IPS-18c (cell line): ENCODE measurements around the gene IGSF21.

Source experiments
- H3K4me3 ChIP-seq: 2 replicates; pipeline ENCODE4 v1.7.0; 2013; ENCODE audit warnings: low read depth, mild to moderate bottlenecking, low read length, moderate library complexity; ENCODE audit not compliant: insufficient read depth
- H3K9me3 ChIP-seq: one replicate; pipeline ENCODE4 v1.6.1; 2013; ENCODE audit warnings: mild to moderate bottlenecking, low read length, moderate library complexity; ENCODE audit not compliant: control insufficient read depth, insufficient read depth

The IGSF21 gene

GRCh38 chr1:18179009-18179408, 71.4 kb downstream of the IGSF21 start:
- Histone ChIP-seq H3K9me3 (peaks cover 5% of the 10 kb centered on the region), H3K4me3 (no peak overlapping the region)

- Histone ChIP-seq H3K4me3 (no peak overlapping the region), H3K9me3 (peaks cover 5% of the 10 kb centered on the region)
Observed at GRCh38 chr1:18182398-18183160, 75.0 kb downstream of the IGSF21 start.

DNA sequence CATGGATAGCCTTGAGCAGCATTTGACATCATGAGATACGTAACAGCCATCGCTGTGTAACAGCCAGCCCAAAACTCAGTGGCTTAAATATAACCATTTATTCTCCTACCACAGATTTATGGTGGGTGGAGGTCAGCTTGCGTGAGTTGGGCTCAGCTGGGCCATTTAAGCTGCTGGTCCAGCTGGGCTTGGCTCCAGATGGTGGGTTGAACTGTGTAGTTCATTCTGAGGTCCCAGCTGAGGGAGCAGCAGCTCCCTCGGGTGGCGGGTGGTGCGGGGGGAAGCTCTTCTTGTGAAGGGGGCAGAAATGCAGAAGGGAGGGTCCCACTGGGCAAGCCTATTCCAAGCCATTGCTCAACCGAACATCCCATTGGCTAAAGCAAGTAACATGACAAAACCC, 75.9 kb downstream of the IGSF21 start:
- no peak overlapping the region for H3K4me3 ChIP-seq

GRCh38 chr1:18187054-18187453, 79.5 kb downstream of the IGSF21 start:
- H3K9me3 ChIP-seq, result peaks cover 2% of the 10 kb centered on the region
- no peak overlapping the region for H3K4me3 ChIP-seq

More for the DNA sequence above, 75.9 kb downstream of the IGSF21 start:
- peaks cover 5% of the 10 kb centered on the region for H3K9me3 ChIP-seq

- Histone ChIP-seq H3K4me3 (no peak overlapping the region), H3K9me3 (no peaks in the 10 kb centered on the region)
Observed at GRCh38 chr1:18188820-18189517, 81.4 kb downstream of the IGSF21 start.

- no peaks in the 10 kb centered on the region for H3K9me3 ChIP-seq
Observed at GRCh38 chr1:18190598-18190997, 83.0 kb downstream of the IGSF21 start.

GRCh38 chr1:18191037-18191436, 83.4 kb downstream of the IGSF21 start:
- no peaks in the 10 kb centered on the region for H3K9me3 ChIP-seq
- no peak overlapping the region for H3K4me3 ChIP-seq

More at GRCh38 chr1:18190598-18190997, 83.0 kb downstream of the IGSF21 start:
- no peak overlapping the region for H3K4me3 ChIP-seq

DNA sequence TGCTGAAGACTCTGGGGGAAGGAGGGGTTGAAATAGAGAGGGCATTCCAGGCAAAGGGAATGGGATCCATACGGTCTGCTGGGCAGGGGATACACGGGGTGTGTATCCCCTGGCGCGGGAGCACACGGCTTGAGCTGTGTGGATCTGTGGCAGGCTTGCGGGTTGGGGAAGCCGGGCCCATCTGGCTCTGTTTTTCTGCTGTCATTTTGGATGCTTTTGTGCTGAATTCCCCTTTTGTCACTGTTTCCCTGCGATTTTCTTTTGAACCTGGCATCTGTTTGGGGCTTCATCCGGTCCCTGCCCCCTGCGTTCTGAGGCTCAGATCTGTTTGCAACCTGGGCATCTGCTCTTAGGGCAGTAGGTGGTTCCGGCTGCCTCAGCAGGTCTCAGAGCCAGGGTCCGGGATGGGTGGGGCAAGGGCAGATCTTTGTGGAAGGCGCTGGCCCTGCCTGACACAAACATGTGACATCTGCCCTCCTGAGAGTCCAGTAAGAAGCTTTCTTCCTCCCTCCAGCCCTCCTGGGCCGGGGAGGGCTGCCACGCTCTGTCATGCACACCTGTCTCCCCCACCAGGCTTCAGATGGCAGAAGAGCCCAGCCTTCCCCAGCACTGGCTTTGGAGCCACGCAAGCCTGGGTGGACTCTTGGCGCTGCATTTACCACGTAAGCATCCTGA, 84.0 kb downstream of the IGSF21 start:
- H3K4me3 ChIP-seq, result no peak overlapping the region

GRCh38 chr1:18192182-18192581, 84.6 kb downstream of the IGSF21 start:
- H3K9me3 ChIP-seq, result no peaks in the 10 kb centered on the region
- H3K4me3 ChIP-seq, result no peak overlapping the region

More for the DNA sequence above, 84.0 kb downstream of the IGSF21 start:
- no peaks in the 10 kb centered on the region for H3K9me3 ChIP-seq

- Histone ChIP-seq H3K4me3 (no peak overlapping the region), H3K9me3 (no peaks in the 10 kb centered on the region)
Observed at GRCh38 chr1:18192974-18193373, 85.4 kb downstream of the IGSF21 start.

DNA sequence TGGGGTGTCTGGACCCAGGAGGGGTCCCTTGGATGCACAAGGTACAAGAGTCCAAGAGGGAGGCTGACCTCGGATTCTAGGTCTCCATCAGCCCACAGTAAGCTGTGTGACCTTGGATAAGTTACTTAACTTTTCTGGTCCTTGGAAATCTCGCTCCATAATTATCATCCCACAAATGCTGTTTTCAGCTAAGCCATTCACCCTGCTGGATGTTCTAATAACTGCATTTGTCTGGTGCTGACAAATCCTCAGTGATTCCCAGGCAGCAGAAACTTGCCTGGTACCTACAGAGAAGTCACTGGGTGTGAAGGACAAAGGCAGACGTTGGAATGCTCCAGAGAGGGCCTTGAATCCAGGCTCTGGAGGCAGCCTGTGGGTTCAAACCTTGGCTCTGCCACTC, 89.7 kb downstream of the IGSF21 start:
- H3K4me3 ChIP-seq, result no peak overlapping the region

DNA sequence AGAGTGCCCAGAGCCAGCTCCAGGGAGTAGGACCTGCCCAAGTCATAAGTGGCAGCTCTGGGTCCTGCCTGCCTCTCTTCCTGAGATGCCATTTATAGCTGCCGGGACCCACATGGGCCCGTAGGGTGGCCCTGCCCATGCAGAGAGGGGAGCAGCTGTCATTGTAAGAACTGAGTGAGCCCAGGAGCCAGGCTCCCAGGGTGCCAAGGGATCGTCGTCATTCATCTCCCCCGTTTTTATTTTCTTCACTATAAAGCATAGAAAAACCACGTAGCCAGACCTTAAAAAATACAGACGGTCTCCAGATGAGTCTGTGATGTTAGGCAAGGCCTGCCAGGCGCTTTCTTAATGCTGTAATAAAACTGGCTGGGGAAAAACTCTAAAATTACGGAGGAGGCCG, 90.7 kb downstream of the IGSF21 start:
- Histone ChIP-seq H3K9me3 (no peaks in the 10 kb centered on the region), H3K4me3 (no peak overlapping the region)

More for the DNA sequence above, 89.7 kb downstream of the IGSF21 start:
- H3K9me3 ChIP-seq, result no peaks in the 10 kb centered on the region

GRCh38 chr1:18199462-18199861, 91.9 kb downstream of the IGSF21 start:
- no peak overlapping the region for H3K4me3 ChIP-seq
- H3K9me3 ChIP-seq, result no peaks in the 10 kb centered on the region

DNA sequence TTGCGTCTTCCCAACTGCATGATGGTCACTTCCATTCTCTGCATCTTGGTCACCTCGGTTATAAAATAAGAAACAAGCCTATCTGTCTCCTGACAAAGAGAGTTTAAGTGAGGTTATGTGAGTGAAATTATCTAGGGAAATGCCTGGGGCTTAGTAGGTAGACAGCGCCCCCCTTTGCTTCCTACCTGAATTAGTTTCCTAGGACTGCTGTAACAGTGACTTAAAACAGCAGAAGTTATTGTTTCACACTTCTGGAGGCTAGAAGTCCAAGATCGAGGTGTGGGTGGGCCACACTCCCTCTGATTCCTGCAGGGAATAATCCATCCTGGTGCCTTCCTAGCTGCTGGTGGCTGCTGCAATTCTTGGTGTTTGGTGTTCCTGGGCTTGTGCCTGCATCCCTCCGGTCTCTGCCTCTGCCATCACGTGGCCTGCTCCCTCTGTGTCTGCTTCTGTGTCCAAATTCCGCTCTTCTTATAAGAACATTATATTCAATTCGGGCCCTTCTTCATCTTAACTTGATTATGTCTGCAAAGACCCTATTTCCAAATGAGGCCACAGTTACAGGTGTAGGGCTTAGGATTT, 92.6 kb downstream of the IGSF21 start:
- H3K4me3 ChIP-seq, result no peak overlapping the region
- no peaks in the 10 kb centered on the region for H3K9me3 ChIP-seq

- H3K9me3 ChIP-seq, result no peaks in the 10 kb centered on the region
- H3K4me3 ChIP-seq, result no peak overlapping the region
Observed at GRCh38 chr1:18200918-18201317, 93.3 kb downstream of the IGSF21 start.

- H3K9me3 ChIP-seq, result peaks cover 4% of the 10 kb centered on the region
- H3K4me3 ChIP-seq, result no peak overlapping the region
Observed at GRCh38 chr1:18201997-18202719, 94.6 kb downstream of the IGSF21 start.

DNA sequence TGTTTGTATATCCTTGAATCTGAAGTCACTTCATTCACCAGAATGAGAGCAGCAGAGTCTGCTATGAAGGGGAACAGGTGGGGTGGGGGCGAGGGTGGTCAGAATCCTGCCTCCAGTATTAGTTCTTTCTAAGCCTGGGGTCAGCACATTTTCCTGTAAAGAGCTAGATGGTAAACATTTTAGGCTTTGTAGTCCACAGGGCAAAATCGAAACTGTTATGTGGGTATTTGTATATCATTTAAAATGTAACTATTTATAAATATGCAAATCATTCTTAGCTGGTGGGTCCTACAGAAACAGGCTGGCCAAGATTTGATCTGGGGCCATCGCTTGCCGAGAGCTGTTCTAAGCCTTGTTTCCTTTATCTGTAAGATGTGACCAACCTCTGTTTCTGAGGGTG, 96.0 kb downstream of the IGSF21 start:
- Histone ChIP-seq H3K9me3 (peaks cover 4% of the 10 kb centered on the region), H3K4me3 (no peak overlapping the region)
